GM23338 (cell line): ENCODE results near the gene NHSL1. TPM values are rescaled to one million over a fixed set of nuclear protein-coding genes. Genes with fewer than 3 reads are reported as not detected.

Experiments used
- ATAC-seq: fragments of 200-7000 bp; cut with Tn5 transposase; 3 replicates; pipeline ENCODE4 v1.9.1; 2020
- DNase-seq: peaks from one replicate; pipeline ENCODE4 v3.0.0-alpha.2; 2015; ENCODE audit warnings: low spot score
- H2AFZ ChIP-seq: fragments of 200-600 bp; sonication (generic); 2 replicates; pipeline ENCODE4 v1.8.0; 2016; ENCODE audit warnings: antibody characterized with exemption, mild to moderate bottlenecking, moderate library complexity
- H3F3A ChIP-seq: fragments of 200-600 bp; sonication (generic); replicated peaks from 2 replicates; pipeline ENCODE4 v1.8.0; 2017; ENCODE audit warnings: antibody characterized with exemption, mixed run types, low read depth
- H3K27ac ChIP-seq: fragments of 200-600 bp; sonication (generic); 2 replicates; pipeline ENCODE4 v1.6.1; 2016; ENCODE audit warnings: low read depth
- H3K27me3 ChIP-seq: fragments of 200-600 bp; sonication (generic); 2 replicates; pipeline ENCODE4 v1.8.0; 2016; ENCODE audit warnings: mild to moderate bottlenecking, mixed run types, moderate library complexity; ENCODE audit not compliant: insufficient read depth
- H3K36me3 ChIP-seq: fragments of 200-600 bp; sonication (generic); 2 replicates; pipeline ENCODE4 v1.8.0; 2016; ENCODE audit warnings: mild to moderate bottlenecking; ENCODE audit not compliant: insufficient read depth
- H3K4me1 ChIP-seq: fragments of 200-600 bp; sonication (generic); 2 replicates; pipeline ENCODE4 v1.8.0; 2016; ENCODE audit warnings: mild to moderate bottlenecking, moderate library complexity; ENCODE audit not compliant: insufficient read depth
- H3K4me2 ChIP-seq: fragments of 200-600 bp; sonication (generic); 2 replicates; pipeline ENCODE4 v1.7.1; 2017; ENCODE audit warnings: mixed run types
- H3K4me3 ChIP-seq: fragments of 200-600 bp; sonication (generic); 2 replicates; pipeline ENCODE4 v1.6.1; 2016; ENCODE audit warnings: mixed run types
- H3K79me2 ChIP-seq: fragments of 200-600 bp; sonication (generic); replicated peaks from 2 replicates; pipeline ENCODE4 v1.8.0; 2017; ENCODE audit warnings: mild to moderate bottlenecking; ENCODE audit not compliant: insufficient read depth
- H3K9me2 ChIP-seq: fragments of 200-600 bp; sonication (generic); 2 replicates; pipeline ENCODE4 v1.8.0; 2017; ENCODE audit not compliant: insufficient read depth
- H4K20me1 ChIP-seq: fragments of 200-600 bp; sonication (generic); replicated peaks from 2 replicates; pipeline ENCODE4 v1.8.0; 2017; ENCODE audit warnings: mild to moderate bottlenecking; ENCODE audit not compliant: insufficient read depth
- H3K27ac Mint-ChIP-seq: 2 replicates; pipeline ENCODE4 v1.8.0; 2020; ENCODE audit warnings: inconsistent platforms, mild to moderate bottlenecking, moderate library complexity, mixed read lengths
- H3K27me3 Mint-ChIP-seq: 3 replicates; pipeline ENCODE4 v1.8.0; 2022; ENCODE audit warnings: low read depth, mild to moderate bottlenecking, moderate library complexity, mixed read lengths, inconsistent platforms; ENCODE audit not compliant: insufficient read depth, poor library complexity
- H3K36me3 Mint-ChIP-seq: 3 replicates; pipeline ENCODE4 v1.8.0; 2021; ENCODE audit warnings: low read depth, mild to moderate bottlenecking, inconsistent platforms, moderate library complexity, mixed read lengths
- H3K4me1 Mint-ChIP-seq: 3 replicates; pipeline ENCODE4 v1.8.0; 2020; ENCODE audit warnings: mild to moderate bottlenecking, inconsistent platforms, mixed read lengths
- H3K4me3 Mint-ChIP-seq: 3 replicates; pipeline ENCODE4 v1.8.0; 2021; ENCODE audit warnings: moderate library complexity, mild to moderate bottlenecking, inconsistent platforms, mixed read lengths
- H3K9me3 Mint-ChIP-seq: 3 replicates; pipeline ENCODE4 v1.8.0; 2020; ENCODE audit warnings: moderate library complexity, mild to moderate bottlenecking, inconsistent platforms, mixed read lengths
- CREB1 ChIP-seq: fragments of 250-450 bp; sonication (Bioruptor Pico); IDR thresholded peaks from 2 replicates; pipeline ENCODE4 v1.5.0; 2020; ENCODE audit warnings: low read depth, mild to moderate bottlenecking, moderate library complexity
- CTCF ChIP-seq, 2 experiments: fragments of 200-600 bp in 1 of 2; sonication (generic) in 1 of 2; conservative IDR thresholded peaks; 2 replicates each; pipeline versions ENCODE4 v1.5.1 to v1.6.1; 2016 to 2017; ENCODE audit warnings: antibody characterized with exemption in 2 of 2, low read depth in 2 of 2, mild to moderate bottlenecking in 2 of 2, moderate library complexity in 1 of 2
- EZH2 ChIP-seq: fragments of 200-600 bp; sonication (generic); IDR thresholded peaks from one replicate; pipeline ENCODE4 v1.8.0; 2017; ENCODE audit warnings: antibody characterized with exemption, mild to moderate bottlenecking, low read depth; ENCODE audit not compliant: unreplicated experiment
- EZH2phosphoT487 ChIP-seq: fragments of 200-600 bp; sonication (generic); IDR thresholded peaks from one replicate; pipeline ENCODE4 v1.8.1; 2018; ENCODE audit warnings: antibody characterized with exemption; ENCODE audit not compliant: unreplicated experiment
- JUNB ChIP-seq: IDR thresholded peaks from one replicate; pipeline ENCODE4 v1.6.1; 2016; ENCODE audit warnings: antibody characterized with exemption; ENCODE audit not compliant: unreplicated experiment
- NANOG ChIP-seq: IDR thresholded peaks from 2 replicates; pipeline ENCODE4 v1.6.1; 2016; ENCODE audit warnings: antibody characterized with exemption, borderline replicate concordance
- POLR2AphosphoS5 ChIP-seq: IDR thresholded peaks from 2 replicates; pipeline ENCODE4 v1.6.1; 2016; ENCODE audit warnings: antibody characterized with exemption, low read depth
- STAT1 ChIP-seq: IDR thresholded peaks from one replicate; pipeline ENCODE4 v1.6.1; 2016; ENCODE audit warnings: antibody characterized with exemption; ENCODE audit not compliant: unreplicated experiment
- ZNF114 ChIP-seq: fragments of 250-450 bp; sonication (Bioruptor Pico); IDR thresholded peaks from 2 replicates; pipeline ENCODE4 v1.5.0; 2020; ENCODE audit warnings: mild to moderate bottlenecking, moderate library complexity
- ZNF331 ChIP-seq: fragments of 250-450 bp; sonication (Bioruptor Pico); IDR thresholded peaks from 2 replicates; pipeline ENCODE4 v1.5.0; 2020; ENCODE audit warnings: low read depth, mild to moderate bottlenecking, moderate library complexity
- ZNF462 ChIP-seq: fragments of 250-450 bp; sonication (Bioruptor Pico); IDR thresholded peaks from 2 replicates; pipeline ENCODE4 v1.5.0; 2020; ENCODE audit warnings: mild to moderate bottlenecking, moderate library complexity
- long read RNA-seq: library from polyadenylated mRNA; unstranded; transcript quantifications from one replicate; pipeline ENCODE4 v2.0.0, GENCODE V29; 2020; ENCODE audit not compliant: unreplicated experiment
- polyA plus RNA-seq: library from polyadenylated mRNA; unstranded; fragments of >200 nt; fragmentation: Nextera tagmentation; extraction: Ambion mirVana; gene quantifications from 2 replicates; pipeline ENCODE4 v1.2.1, GENCODE V29; 2016
- total RNA-seq: library from RNA; depleted of rRNA; stranded (reverse); fragments of >200 nt; shearing (Covaris generic); gene quantifications from 2 replicates; pipeline ENCODE4 v1.2.3, GENCODE V29; 2014; rRNA removed
- TF ChIP-seq, protein P1 (sequence below): IDR thresholded peaks from one replicate; pipeline ENCODE4 v1.6.1; 2018; ENCODE audit warnings: antibody characterized with exemption; ENCODE audit not compliant: unreplicated experiment
- TF ChIP-seq, protein P2 (sequence below): IDR thresholded peaks from 2 replicates; pipeline ENCODE4 v1.6.1; 2016; ENCODE audit warnings: antibody characterized with exemption

NHSL1 gene
- total RNA-seq (21.2 and 24.5 TPM in 2 replicates), polyA plus RNA-seq (10.5 and 11.2 TPM in 2 replicates)
- long read RNA-seq, partial matches to known transcripts = 0 of 6 reads
- long read RNA-seq, other reads (novel, unspliced or antisense) = 6 of 6 reads

- Histone ChIP-seq H3K4me2 (peak within 1 kb of the TSS; percentile 48), H4K20me1 (no peaks in the 10 kb centered on the region), H3K4me3 (peak within 1 kb of the TSS; percentile 32), H2AFZ (no peak within 1 kb of the TSS), H3K36me3 (no peaks in the 10 kb centered on the region), H3K27me3 (no peaks in the 10 kb centered on the region), H3K79me2 (peaks cover 28% of the 10 kb centered on the region), H3F3A (no peaks in the 10 kb centered on the region), H3K4me1 (peaks cover 54% of the 10 kb centered on the region), H3K27ac (peak within 1 kb of the TSS; percentile 74), H3K9me2 (no peaks in the 10 kb centered on the region)
- ATAC-seq (peak; percentile 80), DNase-seq (peak; percentile 60)
- Mint-ChIP-seq H3K4me1 (peaks cover 61% of the 10 kb centered on the region), H3K9me3 (no peaks in the 10 kb centered on the region), H3K4me3 (peak within 1 kb of the TSS; percentile 70), H3K27ac (peak within 1 kb of the TSS; percentile 93), H3K36me3 (peaks cover 13% of the 10 kb centered on the region), H3K27me3 (peaks cover 4% of the 10 kb centered on the region)
- TF ChIP-seq JUNB (no peak), ZNF462 (CRISPR knock-in tag) (no peak), NANOG (no peak), EZH2phosphoT487 (no peak), EZH2 (no peak), ZNF331 (CRISPR knock-in tag) (no peak), CTCF (conservative IDR thresholded peaks at IDR 0.05; ENCODE audit: low read depth in 2 of 2) (no peak), ZNF114 (no peak), POLR2AphosphoS5 (no peak), CREB1 (CRISPR knock-in tag) (no peak), STAT1 (no peak)
- TF ChIP-seq, protein P1, sequence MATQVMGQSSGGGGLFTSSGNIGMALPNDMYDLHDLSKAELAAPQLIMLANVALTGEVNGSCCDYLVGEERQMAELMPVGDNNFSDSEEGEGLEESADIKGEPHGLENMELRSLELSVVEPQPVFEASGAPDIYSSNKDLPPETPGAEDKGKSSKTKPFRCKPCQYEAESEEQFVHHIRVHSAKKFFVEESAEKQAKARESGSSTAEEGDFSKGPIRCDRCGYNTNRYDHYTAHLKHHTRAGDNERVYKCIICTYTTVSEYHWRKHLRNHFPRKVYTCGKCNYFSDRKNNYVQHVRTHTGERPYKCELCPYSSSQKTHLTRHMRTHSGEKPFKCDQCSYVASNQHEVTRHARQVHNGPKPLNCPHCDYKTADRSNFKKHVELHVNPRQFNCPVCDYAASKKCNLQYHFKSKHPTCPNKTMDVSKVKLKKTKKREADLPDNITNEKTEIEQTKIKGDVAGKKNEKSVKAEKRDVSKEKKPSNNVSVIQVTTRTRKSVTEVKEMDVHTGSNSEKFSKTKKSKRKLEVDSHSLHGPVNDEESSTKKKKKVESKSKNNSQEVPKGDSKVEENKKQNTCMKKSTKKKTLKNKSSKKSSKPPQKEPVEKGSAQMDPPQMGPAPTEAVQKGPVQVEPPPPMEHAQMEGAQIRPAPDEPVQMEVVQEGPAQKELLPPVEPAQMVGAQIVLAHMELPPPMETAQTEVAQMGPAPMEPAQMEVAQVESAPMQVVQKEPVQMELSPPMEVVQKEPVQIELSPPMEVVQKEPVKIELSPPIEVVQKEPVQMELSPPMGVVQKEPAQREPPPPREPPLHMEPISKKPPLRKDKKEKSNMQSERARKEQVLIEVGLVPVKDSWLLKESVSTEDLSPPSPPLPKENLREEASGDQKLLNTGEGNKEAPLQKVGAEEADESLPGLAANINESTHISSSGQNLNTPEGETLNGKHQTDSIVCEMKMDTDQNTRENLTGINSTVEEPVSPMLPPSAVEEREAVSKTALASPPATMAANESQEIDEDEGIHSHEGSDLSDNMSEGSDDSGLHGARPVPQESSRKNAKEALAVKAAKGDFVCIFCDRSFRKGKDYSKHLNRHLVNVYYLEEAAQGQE = no peak
- TF ChIP-seq, protein P2, sequence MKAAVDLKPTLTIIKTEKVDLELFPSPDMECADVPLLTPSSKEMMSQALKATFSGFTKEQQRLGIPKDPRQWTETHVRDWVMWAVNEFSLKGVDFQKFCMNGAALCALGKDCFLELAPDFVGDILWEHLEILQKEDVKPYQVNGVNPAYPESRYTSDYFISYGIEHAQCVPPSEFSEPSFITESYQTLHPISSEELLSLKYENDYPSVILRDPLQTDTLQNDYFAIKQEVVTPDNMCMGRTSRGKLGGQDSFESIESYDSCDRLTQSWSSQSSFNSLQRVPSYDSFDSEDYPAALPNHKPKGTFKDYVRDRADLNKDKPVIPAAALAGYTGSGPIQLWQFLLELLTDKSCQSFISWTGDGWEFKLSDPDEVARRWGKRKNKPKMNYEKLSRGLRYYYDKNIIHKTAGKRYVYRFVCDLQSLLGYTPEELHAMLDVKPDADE = no peak
These were observed at the start of gene NHSL1 for GRCh38 chr6:138499303-138500018. Gene NHSL1, minus strand, starts transcription at chr6:138499494. Its CDS starts 204 bp downstream, at chr6:138499290.
